Glomerular visceral epithelial cell (primary cell): Measurements from ENCODE around the gene PFKFB2.
A peak's percentile ranks its signal among the peaks of the same experiment; 100 is the strongest.

Source experiments
- DNase-seq: peaks from one replicate; pipeline ENCODE4 v3.0.0-alpha.2; 2016; ENCODE audit errors: extremely low spot score

Gene PFKFB2

DNA sequence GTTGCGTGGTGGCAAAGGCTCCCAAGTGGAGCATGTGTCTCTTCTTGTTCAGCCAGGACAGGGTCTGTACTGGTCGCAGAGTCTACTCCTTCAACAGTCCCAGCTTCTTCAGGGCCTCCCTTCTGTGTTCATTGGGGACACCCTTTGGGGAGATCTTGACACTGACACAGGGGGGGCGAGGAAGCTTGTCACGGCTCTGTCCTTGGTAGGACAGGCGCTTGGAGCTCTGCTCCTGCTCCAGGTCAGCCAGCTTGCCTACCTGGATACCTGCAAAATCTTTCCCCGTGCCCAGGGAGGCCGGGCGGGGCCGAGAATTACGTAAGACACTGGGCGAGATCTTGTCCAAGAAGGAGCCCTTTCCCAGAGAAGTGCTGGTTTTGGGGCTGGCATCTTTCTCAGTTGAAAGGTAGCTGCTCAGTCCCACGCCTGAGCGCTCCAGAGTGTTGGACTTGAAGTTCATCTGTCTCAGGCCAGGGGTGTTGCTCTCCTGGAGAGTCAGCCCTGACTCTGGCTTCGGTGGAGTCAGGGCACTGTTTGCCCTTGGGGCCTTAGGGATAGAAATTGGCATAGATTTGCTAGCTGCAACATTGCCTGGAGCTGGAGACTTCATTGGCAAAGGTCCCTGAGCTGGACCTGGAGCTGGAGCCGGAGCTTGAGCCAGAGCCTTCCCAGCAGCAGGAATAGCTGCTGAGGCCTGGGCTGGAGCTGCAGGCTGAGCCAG lies 31.0 kb upstream of the PFKFB2 start:
- no peak for DNase-seq

DNA sequence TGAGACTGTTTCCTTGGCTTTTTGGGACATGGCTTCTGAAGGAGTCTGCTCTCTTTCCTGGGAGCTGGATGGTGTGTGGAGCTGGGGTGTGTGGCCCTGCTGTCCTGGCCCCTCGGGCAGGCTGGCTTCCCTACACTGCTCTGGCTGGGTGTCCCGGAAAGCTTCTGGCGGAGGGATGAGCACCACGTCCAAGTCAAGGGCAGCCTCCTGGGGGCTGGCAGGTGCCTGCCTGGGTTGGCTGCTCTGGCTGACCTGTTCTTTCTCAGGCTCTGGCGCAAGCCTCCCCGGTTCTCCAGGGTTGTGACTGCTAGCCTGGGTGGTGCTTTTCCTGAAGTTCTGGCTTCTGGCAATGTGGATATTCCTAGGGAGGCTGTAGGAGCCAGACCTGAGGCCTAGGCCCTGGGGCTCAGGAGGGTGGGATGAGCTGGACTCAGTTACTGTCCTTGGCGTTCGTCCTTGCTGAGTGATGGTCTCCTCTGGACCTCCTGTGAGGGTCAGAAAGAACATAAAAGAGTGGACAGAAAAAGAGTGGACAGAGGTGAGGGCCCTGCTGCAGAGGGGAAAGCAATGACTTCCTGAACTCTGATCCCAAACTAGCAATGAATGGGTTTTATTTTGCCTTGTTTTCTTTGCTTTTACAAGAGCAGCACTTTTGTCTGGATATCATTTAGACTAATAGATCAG lies 29.9 kb upstream of the PFKFB2 start:
- DNase-seq: no peak

DNA sequence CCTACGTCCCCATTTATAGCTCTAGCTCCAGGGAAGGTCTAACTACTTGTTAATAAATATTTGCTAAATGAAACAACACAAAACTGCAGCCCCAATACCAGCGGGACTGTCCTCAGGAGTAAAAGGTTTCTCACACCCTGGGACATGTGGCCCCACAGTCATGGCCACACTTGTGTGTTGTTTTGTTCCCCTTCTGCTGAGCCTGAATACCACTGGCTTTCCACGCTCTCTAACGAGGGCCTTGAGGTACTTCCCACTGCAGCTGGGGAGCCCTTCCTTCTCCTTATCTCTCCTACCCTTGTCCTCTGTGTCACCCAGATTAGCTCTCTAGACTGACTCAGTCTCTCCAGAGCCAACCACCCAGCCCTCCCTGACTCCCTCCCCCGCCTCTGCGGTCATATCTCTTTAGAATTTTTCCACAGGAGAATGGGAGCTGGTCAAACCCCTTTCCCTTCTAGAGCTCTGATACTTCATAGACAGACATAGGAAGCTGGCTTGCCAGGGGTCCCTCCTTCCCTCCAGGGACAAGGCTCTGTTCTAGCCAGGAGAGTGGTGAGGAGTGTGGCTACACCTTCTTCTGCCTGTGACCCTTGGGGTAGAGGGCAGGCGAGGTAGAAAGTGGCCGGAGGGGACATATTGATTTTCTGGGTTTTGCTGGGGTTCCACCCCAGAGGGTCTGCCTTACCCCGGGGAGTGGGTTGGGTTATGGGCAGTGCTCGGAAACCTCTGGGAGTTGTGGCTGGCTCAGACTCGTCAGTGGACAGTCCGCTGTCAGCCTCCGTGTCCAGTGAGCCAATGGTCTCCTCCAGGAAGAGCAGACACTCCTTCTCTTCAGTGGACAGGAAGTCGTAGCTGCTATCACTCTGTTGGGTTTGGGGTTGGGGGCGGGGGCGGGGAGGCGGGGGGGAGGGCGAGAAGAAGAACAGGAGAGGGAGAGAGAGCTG lies 28.6 kb upstream of the PFKFB2 start:
- DNase-seq: no peak

DNA sequence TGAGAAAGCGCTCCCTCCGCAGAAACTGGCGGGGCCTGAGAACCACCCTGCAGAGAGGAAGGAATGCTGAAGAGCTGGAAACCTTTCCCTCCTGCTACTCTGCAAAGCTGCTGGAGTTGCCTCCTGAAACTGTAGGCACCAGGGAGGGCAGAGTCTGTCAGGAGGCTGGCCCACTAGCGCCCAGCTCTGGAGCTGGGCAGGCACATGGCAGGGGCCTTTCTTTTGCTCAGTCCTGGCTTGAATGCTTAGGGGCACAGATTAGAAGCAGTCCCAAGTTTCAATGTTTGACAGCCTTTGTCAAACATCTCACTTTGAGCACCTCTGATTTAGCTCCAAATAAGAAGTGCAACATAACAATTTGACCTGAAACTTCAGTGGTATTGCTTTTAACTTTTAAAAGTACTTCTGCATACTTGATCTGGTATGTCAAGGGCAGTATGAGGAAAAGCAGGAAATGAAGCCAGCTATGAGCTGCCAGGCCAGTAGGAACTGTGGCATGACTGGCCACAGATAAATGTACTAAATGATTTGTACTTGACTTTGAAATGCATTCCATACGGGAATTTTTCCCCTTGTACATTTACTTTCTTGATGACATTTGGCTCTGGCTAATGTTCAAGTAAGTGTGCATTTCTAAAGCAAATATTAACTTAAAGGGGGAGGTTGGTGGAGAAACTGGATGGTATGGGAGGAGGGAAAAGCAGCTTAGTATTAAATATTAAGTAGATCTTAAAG lies 27.8 kb upstream of the PFKFB2 start:
- DNase-seq: peak; percentile 73

DNA sequence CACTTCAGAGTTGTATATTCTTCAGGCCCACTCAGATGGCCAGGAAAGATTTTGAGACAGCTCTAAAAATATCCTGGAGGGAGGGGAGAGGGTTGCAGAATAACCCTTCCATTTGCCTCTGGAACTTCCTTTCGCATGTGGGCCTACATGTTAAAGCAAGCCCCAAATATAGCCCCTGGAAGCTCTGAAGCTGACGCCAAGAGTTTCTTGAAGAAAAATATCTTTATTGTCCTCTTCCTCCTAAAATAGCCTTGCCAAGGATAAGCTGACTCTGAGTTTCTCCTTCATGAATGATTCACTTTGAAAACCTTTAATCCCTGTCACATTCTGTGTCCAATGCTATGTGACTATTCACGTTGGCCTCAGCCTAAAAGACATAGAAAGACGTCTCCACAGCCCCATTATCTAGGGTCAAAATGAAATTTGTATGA lies 27.0 kb upstream of the PFKFB2 start:
- no peak for DNase-seq

DNA sequence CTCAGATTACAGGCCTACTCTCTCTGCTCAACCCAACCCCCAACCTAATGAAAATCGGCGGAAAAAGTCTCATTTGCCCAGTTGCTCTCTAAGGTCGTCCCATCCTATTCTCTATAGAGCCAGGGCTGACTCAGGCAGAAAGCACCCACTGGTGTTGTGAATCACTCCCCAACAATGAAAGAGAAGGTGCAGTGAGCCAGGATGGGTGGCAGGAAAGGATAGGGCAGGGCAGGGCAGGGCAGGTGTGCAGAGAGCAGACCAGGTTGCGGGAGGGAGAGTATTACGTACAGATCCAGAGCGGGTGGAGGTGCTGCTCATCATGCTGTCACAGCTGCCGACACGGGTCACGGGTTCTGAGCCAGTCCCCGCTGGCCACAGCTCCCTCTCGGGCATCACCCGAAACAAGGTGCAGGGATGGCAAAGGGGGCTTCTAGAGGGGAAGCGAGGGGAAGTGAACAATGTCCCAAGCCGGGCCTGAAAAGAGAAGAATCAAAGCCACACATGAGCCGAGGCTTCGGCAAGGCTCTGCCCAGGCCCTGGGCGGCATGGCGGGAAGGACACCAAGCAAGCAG lies 25.8 kb upstream of the PFKFB2 start:
- DNase-seq: peak; percentile 93

DNA sequence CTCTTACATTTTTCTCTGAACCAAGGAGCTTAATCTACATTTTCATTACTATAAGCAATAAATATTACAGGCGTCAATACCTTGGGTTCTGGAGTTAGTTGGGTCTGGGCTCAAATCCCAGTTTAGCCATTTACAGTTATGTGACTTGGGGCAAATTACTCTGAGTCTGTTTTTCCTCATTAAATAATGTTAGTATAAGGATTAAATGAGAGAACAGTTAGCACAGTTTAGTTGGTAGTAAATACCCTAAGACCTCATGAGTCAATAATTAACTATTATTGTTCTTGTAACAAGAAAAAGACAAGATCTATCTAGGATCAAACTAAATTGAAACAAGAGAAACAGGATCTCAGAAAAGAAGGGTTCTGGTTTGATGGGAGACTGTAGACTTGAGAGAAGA lies 25.2 kb upstream of the PFKFB2 start:
- no peak for DNase-seq

DNA sequence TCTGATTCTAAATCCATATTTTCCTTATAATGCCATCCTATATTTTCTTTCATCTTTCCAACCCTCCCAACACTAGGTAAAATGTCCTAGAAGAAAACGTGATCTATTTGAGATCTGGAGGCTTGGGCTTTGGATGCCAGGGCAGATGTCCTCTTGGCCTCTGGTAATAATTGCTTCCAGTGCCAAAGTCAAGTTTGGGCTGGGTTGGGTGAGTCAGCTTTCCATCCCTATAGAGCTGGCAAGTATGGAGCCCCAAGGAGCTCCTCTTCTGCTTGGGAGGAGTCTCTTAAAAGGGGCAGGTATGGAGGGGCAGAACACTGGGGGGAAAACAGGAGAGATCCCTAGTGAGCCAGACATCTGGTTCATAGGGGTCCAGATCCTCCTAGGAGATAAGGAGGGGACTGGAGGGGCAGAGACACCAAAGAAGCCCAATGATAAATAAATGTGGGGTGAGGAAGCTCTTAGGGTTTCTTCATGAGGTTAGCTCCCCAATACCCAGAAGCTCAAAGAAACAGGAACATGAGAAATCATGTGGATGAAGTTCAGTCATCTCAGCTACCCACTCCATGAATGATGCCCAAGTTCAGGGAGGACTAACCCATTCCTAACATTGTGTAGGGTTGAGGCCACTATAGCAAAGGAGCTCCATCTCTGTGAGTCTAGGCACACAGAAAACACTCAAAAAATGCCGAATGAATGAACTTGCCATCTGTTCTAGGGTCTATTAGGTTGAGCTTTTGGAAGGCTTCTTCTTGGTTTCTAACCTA lies 24.0 kb upstream of the PFKFB2 start:
- no peak for DNase-seq

DNA sequence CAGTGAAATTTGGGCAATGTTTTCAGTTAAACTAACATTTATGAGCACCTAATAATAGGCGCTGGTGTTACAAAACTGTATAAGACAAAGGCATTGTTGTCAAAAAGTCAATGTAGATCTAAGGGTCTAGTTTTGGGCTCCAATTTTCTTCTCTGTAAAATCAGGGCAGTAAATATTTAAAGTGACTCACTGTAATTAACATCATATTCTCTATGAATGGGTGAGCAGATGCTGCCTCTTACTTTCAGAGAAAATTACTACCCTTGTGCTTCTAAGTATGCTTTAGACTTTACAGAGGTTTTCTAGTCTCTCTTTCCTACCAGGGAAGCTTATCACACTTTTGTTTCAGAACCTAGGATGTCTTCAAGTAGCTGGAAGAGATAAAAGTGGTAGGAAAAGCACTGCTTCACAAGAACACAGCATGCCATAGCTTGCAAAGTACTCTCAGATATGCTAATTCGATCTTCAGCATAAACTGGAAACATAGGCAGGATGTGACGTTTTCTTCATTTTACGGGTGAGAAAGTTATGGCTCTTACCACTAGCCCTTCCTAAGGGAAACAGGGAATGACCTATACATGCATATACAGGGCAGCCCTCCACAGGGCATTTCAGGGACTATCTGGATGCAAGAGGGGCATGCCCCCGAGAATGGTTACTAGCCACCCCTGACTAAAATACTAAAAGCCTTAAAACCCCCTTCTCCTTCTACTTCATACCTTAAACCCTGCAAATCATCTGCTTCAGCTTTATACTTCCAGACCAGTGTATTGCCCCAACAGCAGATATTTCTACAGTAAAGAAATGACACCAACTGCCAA lies 23.2 kb upstream of the PFKFB2 start:
- no peak for DNase-seq

DNA sequence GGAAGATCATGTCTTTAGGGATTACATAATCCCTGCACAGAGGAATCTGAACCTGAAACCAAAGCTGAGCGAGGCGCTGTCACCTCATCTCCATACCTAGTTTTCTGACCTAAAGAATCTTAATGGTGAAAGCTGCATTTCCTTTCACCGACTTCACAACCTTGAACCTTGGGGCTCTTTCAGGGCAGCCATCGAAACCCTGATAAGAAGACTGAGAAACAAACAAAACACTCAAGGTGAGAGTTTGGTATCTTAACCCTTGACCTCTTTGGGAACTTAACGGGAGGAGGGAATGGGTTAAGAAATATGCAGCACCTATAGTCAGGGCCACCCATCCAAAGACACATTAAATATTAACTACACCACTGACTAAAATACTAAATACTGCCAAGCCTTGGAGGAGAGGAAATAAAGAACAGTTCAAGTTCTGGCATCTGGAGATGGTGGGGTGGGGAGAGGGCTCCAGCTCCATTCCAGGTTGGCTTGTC lies 22.5 kb upstream of the PFKFB2 start:
- no peak for DNase-seq

DNA sequence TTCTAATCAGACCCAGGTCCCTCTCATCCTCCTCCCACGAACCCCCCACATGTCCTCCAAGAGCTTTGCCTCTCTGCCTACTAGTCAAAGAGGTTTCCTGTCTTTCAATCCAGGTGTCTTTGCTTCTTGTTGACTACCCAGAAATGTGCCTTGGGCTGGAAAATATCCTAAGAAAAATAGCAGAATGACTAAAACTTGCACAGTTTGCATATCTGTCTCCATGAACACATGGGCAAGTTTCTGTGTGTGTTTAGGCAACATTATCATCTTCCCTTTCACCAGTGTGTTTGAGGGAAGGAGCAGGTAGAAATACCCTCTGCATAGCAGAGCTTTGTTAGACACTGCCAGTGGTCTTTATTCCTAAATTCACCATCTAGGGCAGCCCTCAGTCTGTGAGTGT lies 22.1 kb upstream of the PFKFB2 start:
- DNase-seq: no peak

DNA sequence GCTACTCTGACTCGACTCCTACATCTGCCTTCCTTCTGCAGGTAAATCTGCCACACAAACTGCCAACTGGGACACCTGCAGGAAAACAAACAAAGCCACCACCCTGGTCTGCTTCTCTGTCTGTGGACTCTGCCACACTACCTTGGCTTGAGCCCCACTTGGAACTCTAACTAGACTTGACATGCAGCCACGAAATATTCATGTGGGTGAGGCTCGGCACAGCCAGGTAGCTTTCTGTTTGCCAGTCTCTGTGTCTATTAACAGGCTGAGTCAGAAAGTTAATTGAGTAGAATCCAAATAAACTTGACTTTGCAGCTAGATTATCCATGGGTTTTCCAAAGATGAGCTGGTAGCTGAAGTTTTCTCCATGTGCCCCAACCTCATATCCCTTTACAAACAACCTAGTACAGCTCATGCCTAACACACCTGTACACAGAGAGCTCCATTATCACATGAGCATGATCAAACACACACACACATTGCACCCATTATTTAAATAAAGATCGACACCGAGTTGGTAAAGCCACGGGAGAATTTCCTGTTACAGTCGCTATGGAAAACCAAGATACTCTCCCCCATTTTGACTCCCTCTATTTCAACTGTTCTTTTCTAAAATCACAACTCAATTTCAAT lies 21.3 kb upstream of the PFKFB2 start:
- no peak for DNase-seq

DNA sequence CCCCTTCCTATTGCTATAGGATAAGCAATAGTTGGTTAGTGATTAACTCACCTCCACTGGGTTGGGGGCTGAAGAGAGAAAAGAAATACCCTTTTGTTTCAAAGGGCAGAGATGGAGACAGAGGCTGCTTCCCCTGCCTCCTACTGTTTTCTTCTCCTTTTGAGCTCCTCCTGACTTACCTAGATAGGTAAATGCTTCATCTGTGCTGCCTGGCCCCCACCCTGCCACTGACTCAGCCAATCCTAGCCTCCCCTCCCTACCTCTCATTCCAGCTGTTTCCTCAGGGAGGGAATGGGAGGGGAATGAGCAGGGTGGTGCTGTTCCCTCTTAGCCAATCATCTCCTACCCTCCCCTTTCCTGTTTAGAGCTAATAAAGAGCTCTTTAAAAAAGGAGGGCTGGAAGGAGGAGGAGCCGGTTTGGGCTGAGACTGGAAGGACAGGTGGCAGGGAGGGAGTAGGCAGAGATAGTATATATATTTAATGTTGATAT lies 20.5 kb upstream of the PFKFB2 start, which contains the start of gene C1orf116:
TSS of gene C1orf116 (minus strand) at position 229 of the 490 bp plus-strand sequence. CDS start 5,158 bp downstream, outside the sequence.
- DNase-seq: no peak

DNA sequence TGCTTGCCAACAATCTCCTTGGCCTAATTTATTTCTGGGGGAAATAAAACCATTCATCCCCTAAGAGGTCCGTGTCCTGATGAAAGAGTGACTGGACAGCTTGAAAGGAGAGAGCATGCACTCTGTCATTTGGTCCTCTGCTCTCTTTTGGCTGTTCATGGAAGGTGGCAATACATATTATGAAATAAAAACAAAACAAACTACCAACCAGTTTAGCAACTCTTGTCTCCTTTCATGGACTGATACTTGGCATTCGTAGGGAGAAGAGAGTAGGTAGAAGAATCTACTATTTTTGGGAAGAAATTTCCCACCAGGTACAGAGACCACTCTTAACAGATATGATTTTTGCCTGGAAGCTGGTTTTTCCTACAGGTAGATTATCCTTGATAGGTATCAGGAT lies 19.8 kb upstream of the PFKFB2 start:
- DNase-seq: no peak

DNA sequence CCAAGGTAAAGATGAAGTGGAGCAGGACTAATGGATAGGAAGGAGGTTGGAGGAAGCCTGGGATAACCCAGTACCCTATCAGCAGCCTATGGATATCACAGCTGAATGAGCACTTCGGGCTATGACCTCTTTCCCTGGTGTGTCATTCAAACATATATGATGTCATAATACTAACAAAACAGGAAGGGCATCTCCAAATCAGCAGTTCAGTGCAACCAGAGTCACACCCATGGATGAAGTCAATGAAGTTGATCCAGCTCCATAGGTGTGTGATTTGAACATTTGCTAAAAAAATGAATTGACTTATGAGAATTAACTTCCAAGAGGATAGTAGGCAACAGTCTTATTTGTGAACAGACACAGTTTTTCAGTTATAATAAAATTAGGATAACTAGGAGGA lies 18.9 kb upstream of the PFKFB2 start:
- DNase-seq: no peak

DNA sequence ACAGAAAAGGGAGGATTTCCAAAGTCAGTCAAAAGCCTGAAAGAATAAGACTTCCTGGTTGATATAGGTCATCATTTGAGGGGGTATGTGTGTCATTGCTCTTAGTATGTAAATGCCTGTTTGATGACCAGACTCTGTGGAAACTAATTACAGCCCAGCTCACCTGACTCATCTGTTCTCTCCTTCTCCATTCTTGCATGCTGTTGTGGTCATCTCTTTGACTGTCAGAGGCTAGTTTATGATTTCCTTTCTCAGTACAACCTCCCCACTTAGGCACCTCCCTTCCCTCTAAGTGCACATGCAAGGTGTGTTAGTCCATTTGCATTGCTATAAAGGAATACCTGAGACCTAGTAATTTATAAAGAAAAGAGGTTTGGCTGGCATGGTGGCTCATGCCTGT lies 18.1 kb upstream of the PFKFB2 start:
- DNase-seq: peak; percentile 86

DNA sequence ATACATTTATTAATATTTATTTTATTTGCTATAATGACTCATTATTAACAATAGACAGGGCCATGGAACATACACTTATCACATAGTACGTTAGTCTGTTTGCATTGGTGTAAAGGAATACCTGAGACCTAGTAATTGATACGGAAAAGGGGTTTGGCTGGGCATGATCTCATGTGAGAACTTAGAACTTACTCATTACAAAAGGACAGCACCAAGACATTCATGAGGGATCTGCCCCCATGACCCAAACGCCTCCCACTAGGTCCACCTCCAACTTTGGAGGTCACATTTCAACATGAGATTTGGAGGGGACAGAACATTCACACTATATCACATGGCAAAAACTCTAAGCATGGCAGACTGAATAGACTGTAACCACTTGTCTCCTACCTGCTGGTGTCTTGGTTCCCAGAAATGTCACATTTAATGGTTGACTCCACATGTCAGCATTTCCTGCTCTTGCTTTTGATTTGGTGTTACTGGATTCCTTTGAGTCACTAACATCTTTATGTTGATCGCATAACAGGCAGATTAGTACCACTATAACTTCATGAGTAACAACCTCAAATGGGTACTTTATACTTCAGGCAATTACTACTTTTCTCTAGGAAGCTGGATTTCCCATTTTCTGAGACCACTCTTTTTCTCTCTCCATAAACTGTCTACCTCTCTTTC lies 17.1 kb upstream of the PFKFB2 start:
- DNase-seq: no peak

DNA sequence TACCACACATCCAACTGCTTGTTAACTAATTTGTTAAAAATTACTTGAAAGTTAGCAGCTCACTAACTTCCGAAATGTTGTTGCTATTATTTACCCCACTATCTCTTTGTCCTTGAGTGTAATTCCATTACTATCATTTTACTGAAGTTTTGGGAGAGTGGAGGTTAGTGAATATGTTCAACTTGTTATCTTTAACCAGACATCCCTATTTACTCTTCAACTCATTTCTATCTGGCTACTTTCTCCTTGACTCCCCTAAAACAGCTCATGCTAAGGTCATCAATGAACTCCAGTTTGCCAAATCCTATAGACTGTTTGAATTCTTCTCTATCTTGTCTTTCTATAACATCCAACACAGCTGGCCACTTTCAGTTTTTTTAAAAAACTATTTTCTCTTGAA lies 16.2 kb upstream of the PFKFB2 start:
- no peak for DNase-seq
